ENCODE data around the gene TTC23. TPM values are rescaled to one million over a fixed set of nuclear protein-coding genes. Genes with fewer than 3 reads are reported as not detected.

Gene TTC23
- total RNA-seq, 1 donor from 2014 or later, result 11.6 TPM

DNA sequence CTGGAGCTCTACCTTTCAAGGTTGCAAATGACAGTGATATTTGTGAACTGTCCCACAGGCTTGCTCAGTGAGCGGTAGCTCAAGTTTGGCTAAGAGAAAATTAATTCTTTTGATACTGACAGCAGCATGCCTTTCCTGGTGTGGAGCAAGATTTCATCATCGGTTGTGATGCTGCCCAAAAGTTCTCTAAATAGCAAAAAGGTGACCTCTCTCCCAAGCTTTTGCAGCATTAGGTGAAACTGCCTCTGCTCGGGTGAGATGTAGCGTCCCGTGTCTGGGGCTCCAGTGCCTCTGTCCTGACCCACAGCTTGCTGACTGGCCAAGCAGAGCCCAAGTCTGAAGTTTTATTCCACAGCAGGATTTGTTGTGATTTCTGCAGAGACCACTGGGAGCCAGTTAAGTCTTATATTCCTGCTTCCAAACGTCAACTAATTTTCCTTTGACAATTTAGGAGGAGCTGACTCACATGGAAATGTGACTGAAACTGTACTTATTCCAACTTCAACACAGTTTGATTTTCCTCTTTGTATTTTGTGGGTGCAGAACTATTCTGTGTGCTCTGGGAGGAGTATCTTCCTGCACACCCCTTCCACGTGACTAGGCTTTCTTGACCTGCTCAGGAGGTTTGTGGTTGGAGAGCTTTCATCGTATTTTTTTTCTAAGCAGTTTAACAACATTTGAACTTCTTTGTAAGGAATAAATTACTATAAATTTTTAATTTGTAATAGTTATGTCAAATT lies 138.6 kb downstream of the TTC23 start:
- H3K4me3 ChIP-seq (ENCODE audit: low read depth, low read length), result no peak overlapping the region
- H3K36me3 ChIP-seq (ENCODE audit: control insufficient read depth, insufficient read depth, low read length), result no peaks in the 10 kb centered on the region
- no peak for DNase-seq (ENCODE audit: low read depth)
- peaks cover 4% of the 10 kb centered on the region for H3K27me3 ChIP-seq (ENCODE audit: control insufficient read depth, insufficient read depth, low read length)
- TF ChIP-seq, protein P1, sequence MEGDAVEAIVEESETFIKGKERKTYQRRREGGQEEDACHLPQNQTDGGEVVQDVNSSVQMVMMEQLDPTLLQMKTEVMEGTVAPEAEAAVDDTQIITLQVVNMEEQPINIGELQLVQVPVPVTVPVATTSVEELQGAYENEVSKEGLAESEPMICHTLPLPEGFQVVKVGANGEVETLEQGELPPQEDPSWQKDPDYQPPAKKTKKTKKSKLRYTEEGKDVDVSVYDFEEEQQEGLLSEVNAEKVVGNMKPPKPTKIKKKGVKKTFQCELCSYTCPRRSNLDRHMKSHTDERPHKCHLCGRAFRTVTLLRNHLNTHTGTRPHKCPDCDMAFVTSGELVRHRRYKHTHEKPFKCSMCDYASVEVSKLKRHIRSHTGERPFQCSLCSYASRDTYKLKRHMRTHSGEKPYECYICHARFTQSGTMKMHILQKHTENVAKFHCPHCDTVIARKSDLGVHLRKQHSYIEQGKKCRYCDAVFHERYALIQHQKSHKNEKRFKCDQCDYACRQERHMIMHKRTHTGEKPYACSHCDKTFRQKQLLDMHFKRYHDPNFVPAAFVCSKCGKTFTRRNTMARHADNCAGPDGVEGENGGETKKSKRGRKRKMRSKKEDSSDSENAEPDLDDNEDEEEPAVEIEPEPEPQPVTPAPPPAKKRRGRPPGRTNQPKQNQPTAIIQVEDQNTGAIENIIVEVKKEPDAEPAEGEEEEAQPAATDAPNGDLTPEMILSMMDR (IDR thresholded peaks at IDR 0.05; ENCODE audit: insufficient read depth, low read length, poor library complexity, severe bottlenecking), result no peak

DNA sequence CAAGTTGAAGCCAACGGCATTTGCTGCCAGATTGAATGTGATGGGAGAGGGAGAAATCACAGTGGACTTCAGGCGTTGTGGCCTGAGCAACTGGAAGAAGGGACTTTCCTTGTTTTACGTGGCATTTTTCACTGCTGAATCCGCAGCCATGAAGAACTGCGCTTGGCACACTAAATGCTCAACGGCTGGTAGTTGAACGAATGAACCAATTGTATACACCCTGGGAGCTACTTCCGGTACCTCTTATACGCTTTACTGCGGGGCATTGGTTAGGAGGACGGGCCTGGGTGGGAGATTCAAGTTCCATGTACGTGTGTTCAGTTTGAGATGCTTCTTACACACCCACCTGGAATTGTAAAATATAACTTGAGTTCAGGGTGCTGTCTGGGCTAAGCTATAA lies 139.3 kb downstream of the TTC23 start:
- Histone ChIP-seq H3K36me3 (ENCODE audit: control insufficient read depth, insufficient read depth, low read length) (no peaks in the 10 kb centered on the region), H3K4me3 (ENCODE audit: low read depth, low read length) (no peak overlapping the region), H3K27me3 (ENCODE audit: control insufficient read depth, insufficient read depth, low read length) (peaks cover 6% of the 10 kb centered on the region)
- DNase-seq (ENCODE audit: low read depth), result no peak
- TF ChIP-seq, protein P1 (IDR thresholded peaks at IDR 0.05; ENCODE audit: insufficient read depth, low read length, poor library complexity, severe bottlenecking), result no peak

GRCh38 chr15:99109555-99110021 lies 139.8 kb downstream of the TTC23 start:
- Histone ChIP-seq H3K27me3 (ENCODE audit: control insufficient read depth, insufficient read depth, low read length) (peaks cover 6% of the 10 kb centered on the region), H3K4me3 (ENCODE audit: low read depth, low read length) (no peak overlapping the region), H3K36me3 (ENCODE audit: control insufficient read depth, insufficient read depth, low read length) (no peaks in the 10 kb centered on the region)
- TF ChIP-seq, protein P1 (IDR thresholded peaks at IDR 0.05; ENCODE audit: insufficient read depth, low read length, poor library complexity, severe bottlenecking), result no peak
- DNase-seq (ENCODE audit: low read depth), result no peak

- DNase-seq (ENCODE audit: low read depth), result no peak
- TF ChIP-seq, protein P1 (IDR thresholded peaks at IDR 0.05; ENCODE audit: insufficient read depth, low read length, poor library complexity, severe bottlenecking), result no peak
- Histone ChIP-seq H3K36me3 (ENCODE audit: control insufficient read depth, insufficient read depth, low read length) (no peaks in the 10 kb centered on the region), H3K27me3 (ENCODE audit: control insufficient read depth, insufficient read depth, low read length) (peaks cover 6% of the 10 kb centered on the region), H3K4me3 (ENCODE audit: low read depth, low read length) (no peak overlapping the region)
Measured at GRCh38 chr15:99108993-99109392, 140.4 kb downstream of the TTC23 start.

- TF ChIP-seq, protein P1 (IDR thresholded peaks at IDR 0.05; ENCODE audit: insufficient read depth, low read length, poor library complexity, severe bottlenecking), result no peak
- H3K4me3 ChIP-seq (ENCODE audit: low read depth, low read length), result no peak overlapping the region
- peaks cover 20% of the 10 kb centered on the region for H3K27me3 ChIP-seq (ENCODE audit: control insufficient read depth, insufficient read depth, low read length)
- no peaks in the 10 kb centered on the region for H3K36me3 ChIP-seq (ENCODE audit: control insufficient read depth, insufficient read depth, low read length)
- DNase-seq (ENCODE audit: low read depth), result no peak
Measured at GRCh38 chr15:99106417-99107220, 142.8 kb downstream of the TTC23 start.
